ENCODE results near the gene JAML.

- no peak for TF ChIP-seq CTCF (IDR thresholded peaks at IDR 0.05)
- no peak for TF ChIP-seq POLR2A (IDR thresholded peaks at IDR 0.05)
These were observed 14.1 kb upstream of the JAML start for GRCh38 chr11:118238929-118239328.

Measured in heart left ventricle (tissue), 13 donors.